ENCODE data around the gene STAMBP.

The STAMBP gene

GRCh38 chr2:73917296-73917695 lies 88.5 kb downstream of the STAMBP start:
- no peak overlapping the region for H3K4me3 ChIP-seq (ENCODE audit: low read depth, low read length)

GRCh38 chr2:73917696-73918207 lies 89.0 kb downstream of the STAMBP start:
- TF ChIP-seq CTCF (IDR thresholded peaks at IDR 0.05; ENCODE audit: borderline replicate concordance, insufficient read depth, low read depth, low read length): no peak
- no peak overlapping the region for H3K4me3 ChIP-seq (ENCODE audit: low read depth, low read length)

More at GRCh38 chr2:73917296-73917695, 88.5 kb downstream of the STAMBP start:
- no peak for TF ChIP-seq CTCF (IDR thresholded peaks at IDR 0.05; ENCODE audit: borderline replicate concordance, insufficient read depth, low read depth, low read length)

- H3K4me3 ChIP-seq (ENCODE audit: low read depth, low read length): no peak overlapping the region
- TF ChIP-seq CTCF (IDR thresholded peaks at IDR 0.05; ENCODE audit: borderline replicate concordance, insufficient read depth, low read depth, low read length): no peak
Measured at GRCh38 chr2:73918856-73919255, 90.1 kb downstream of the STAMBP start.

- TF ChIP-seq CTCF (IDR thresholded peaks at IDR 0.05; ENCODE audit: borderline replicate concordance, insufficient read depth, low read depth, low read length): no peak
- no peak overlapping the region for H3K4me3 ChIP-seq (ENCODE audit: low read depth, low read length)
Measured at GRCh38 chr2:73919596-73920228, 91.0 kb downstream of the STAMBP start.

- peak; percentile 31; the same call in 1 of the 2 replicates for TF ChIP-seq CTCF (IDR thresholded peaks at IDR 0.05; ENCODE audit: borderline replicate concordance, insufficient read depth, low read depth, low read length)
- H3K4me3 ChIP-seq (ENCODE audit: low read depth, low read length): no peak overlapping the region
Measured at GRCh38 chr2:73920577-73921545, 92.1 kb downstream of the STAMBP start.

GRCh38 chr2:73921581-73921980 lies 92.8 kb downstream of the STAMBP start:
- no peak overlapping the region for H3K4me3 ChIP-seq (ENCODE audit: low read depth, low read length)
- TF ChIP-seq CTCF (IDR thresholded peaks at IDR 0.05; ENCODE audit: borderline replicate concordance, insufficient read depth, low read depth, low read length): no peak

Measured in GM12875 (cell line).